CD4-positive, alpha-beta T cell treated with Interleukin-12 subunit alpha and Interleukin-12 subunit beta, for 1 hour (primary cell): ENCODE data around the gene SPIN1.

Source experiments
- DNase-seq: peaks from one replicate; pipeline ENCODE4 v3.0.0-alpha.2; 2020

Gene SPIN1

DNA sequence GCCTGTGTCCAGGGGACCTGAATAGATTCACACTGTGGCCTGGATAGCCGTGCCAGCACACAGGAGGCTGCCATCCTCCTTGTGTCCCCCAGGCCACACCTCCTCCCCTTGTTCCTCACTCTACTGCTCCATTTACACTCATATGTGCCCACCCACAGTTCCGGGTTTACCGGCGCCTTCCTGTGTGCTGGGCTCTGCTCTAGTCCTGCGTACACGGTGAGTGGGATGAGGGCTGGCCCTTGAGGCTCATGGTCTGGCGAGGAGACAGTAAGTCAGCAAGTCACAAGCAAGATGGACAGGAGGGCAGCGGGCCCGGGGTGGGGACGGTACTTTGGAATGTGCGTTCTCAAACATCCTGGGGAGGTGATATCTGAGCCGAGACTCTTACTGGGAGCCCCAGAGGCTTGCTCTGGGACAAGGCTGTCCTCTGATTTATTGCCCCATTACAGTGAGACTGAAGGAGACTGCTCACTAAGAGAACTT, 114.3 kb downstream of the SPIN1 start:
- DNase-seq, result no peak

DNA sequence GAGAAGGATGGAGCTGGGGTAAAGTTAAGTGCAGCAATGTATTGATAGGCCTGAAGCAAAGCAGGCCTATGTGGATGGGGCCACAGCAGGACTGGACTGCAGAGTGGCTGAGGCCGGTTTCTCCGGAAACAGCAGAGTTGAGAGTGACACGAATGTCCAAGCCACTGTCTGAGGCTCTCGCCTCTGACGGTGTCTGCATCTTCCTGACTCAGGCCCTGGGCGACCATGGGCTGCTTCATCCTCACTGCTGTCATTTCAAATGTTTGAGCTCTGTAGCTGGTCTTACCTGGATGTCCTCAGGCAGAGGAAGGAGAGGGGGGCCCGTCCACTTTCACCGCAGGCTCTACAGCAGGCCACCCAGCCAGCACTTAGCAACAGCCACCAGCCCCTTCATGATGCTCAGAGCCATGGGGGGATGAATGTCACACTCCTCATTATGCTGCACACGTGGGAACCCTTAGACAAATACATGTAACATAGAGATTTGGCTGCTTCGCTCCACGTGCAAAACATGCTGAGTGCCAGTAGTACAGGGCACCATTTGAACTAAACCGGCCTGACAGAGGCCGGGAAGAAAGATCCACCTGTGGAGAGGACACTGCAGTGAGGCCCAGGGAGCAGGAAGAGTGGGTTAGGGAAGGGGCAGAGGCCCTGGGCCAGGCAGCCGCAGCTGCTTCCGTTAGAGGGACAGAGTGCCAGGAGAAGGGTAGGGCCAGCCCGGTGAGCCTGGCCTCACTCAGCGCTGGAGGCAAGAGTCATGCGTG, 115.0 kb downstream of the SPIN1 start:
- DNase-seq, result no peak

DNA sequence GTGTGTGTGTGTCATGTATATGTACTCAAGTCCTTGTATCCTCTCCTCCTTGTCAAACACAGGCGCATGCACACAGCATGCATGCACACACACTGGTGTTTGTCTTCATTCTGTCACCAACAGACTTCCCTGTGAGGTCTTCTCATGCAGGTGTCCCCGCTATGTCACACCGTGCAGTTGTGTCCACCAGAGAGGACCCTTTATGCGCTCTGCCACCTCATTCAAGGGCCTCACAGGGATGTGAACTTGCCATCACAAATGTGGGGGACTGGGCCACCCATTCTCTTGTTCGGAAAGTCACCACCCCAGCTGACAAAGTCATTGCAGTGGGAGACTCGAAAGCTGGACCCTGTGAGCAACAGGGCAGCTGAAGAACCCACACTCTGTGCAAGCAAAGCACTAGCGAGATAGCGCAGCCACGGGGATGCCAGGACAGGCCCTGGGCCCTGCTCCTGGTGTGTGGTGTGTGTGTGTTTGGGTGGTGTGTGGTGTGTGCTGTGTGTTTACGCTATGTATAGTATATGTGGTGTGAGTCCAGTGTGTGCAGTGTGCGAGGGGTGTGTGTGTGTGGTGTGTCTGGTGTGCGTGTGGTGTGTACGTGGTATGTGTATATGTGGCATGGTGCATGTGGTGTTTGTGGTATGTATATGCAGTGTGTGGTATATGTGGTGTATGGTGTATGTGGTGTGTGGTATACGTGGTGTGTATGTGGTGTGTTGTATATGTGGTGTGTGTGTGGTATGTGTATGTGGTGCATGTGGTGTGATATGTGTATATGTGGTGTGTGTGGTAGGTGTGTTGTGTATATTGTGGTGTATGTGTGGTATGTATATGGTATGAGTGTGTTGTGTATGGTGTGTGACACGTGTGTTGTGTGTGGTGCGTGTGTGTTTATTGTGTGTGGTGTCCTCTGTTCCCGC, 115.9 kb downstream of the SPIN1 start:
- DNase-seq, result no peak

DNA sequence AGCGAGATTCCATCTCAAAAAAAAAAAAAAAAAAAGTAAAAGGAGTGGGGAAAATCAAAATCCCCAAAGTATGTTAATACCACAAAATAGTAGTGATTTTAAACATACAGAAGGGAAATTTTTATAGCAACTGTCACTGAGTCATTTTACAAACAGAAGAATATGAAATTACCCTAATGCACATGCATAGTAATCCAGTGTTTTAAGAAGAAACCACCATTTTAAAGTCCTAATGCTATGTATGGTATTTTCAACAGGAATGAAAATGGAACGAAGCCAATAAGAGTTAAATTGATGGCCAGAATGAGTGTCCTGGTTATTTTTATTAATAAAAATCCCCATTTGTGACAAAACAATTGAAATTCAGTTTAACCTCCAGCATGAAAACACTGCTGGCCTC, 120.1 kb downstream of the SPIN1 start:
- no peak for DNase-seq

DNA sequence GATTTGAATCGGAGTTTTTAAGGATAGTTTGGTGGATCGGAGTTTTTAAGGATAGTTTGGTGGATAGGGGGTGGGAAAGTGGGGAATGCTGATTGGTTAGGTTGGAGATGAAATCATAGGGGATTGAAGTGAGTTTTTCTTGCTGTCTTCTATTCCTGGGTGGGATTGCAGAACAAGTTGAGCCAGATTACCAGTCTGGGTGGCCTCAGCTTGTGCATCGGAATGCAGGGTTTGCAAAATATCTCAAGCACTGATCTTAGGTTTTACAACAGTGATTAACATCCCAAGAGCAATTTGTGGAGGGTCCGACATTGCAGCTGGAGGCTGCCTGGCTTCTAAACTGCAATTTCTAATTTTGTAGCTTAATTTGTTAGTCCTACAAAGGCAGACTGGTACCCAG, 123.7 kb downstream of the SPIN1 start:
- DNase-seq, result no peak

DNA sequence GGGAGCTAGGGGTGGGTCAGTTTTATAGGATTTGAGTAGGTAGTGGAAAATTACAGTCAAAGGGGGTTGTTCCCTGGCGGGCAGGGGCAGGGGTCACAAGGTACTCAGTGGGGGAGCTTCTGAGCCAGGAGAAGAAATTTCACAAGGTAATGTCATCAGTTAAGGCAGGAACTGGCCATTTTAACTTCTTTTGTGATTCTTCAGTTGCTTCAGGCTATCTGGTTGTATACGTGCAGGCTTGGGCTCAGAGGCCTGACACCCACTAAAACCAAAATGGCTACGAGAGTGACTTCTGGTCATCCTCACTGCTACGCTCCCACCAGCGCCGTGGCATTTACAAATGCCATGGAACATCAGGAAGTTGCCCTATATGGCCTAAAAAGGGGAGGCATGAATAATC, 126.0 kb downstream of the SPIN1 start:
- no peak for DNase-seq

DNA sequence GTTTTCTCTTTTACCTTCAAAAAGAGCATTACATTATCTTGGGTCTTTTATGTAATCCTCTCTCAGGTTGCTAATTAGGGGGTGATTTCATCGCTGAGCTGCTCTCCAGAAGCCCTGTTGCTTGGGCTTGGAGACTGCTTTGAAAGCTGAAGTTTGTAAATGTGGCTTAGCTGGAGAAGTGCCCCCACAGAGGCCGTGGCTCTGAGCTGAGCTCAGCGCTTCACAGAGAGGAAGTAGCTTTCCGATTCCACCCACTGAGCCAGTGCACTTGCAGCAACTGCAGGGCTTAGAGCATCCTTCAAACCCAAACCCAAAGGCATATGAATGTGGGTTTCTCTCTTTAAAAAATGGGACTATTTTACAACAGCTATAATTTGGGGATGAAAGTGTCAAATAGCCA, 133.1 kb downstream of the SPIN1 start:
- no peak for DNase-seq

DNA sequence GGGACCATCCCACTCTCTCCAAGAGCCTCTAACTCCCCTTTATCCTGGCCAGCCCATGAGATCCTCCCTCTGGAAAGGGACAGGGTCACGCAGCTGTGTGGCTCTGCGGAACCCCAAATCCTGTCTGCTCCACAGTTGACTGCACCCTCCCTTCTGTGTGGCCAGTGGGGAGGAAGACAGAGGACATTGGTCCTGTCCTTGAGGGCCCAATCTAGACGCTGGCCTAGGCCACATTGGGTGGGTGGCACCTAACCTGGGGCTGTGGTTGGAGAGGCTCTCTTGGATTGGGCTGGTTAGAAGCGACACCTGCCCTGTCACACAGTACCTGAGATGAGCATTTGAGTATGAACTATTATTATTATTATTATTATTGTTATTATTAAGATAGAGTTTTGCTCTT, 134.1 kb downstream of the SPIN1 start:
- DNase-seq, result no peak

DNA sequence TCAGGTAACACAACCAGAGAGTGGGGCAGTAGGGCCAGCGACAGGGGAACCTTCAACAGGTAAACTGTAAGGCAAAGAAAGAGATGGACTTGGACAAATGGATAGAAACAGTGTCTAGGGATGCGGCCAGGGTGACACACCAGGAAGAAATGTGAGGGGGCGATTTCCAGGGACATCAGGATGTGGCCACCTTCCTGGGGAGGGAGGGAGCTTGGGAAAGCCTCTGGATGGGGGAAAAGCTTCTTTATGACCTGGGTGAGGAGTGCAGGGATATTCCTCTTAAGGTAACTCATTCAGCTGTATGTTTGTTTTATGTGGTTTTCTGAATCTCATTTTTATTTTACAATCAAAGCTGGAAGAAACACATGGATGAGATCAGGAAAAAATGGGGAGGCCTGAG, 134.8 kb downstream of the SPIN1 start:
- DNase-seq, result no peak

DNA sequence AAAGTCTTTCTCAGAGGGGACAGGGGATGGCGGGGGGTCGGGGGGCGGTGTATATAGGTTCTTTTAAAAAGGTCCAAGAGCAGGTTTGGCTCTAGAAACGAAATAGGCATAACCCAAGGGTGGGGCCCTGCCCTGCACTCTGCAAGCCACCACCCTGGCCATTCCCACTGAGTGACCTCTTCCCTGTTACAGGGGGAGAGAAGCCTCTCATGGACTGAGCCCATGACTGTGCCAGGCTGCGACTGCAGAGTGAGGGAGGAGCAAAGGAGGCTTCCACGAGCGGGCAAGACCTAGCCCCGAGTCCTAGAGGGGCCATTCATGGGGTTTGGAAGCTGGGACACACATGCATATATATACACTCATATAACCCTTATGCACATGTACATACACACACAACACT, 136.7 kb downstream of the SPIN1 start:
- no peak for DNase-seq

DNA sequence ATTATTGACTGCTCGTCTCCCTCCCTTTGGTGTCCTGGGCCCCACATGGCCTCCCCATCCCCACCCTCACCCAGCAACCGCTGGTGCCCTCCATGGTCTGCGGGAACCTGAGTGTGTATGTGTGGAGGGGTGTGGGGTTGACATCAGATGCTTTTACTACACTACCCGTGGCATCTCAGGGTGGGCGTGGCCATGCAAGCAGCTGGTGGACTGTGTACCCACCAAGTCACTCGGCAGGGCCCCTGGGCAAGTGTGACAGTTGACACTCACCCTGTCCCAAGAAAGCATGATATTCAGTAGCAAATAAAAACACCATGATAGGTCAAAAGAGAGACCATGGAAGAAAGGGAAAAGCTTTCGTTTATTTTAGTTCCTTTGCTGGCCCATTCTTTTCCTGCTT, 139.4 kb downstream of the SPIN1 start:
- DNase-seq, result no peak
